HFF-Myc (cell line): ENCODE measurements around the gene RAB7B.

Experiments used
- DNase-seq: peaks from one replicate; pipeline ENCODE4 v3.0.0-alpha.2; 2011; ENCODE audit warnings: low read depth; ENCODE audit errors: extremely low read depth
- H3K4me3 ChIP-seq: replicated peaks from 2 replicates; pipeline ENCODE4 v1.5.1; 2011; ENCODE audit warnings: low read depth, mild to moderate bottlenecking, control low read depth, low read length
- TF ChIP-seq, protein P1 (sequence below): IDR thresholded peaks from 2 replicates; pipeline ENCODE4 v1.5.1; 2012; ENCODE audit warnings: mild to moderate bottlenecking, low read depth, low read length, control low read depth; ENCODE audit errors: missing control alignments

RAB7B gene

DNA sequence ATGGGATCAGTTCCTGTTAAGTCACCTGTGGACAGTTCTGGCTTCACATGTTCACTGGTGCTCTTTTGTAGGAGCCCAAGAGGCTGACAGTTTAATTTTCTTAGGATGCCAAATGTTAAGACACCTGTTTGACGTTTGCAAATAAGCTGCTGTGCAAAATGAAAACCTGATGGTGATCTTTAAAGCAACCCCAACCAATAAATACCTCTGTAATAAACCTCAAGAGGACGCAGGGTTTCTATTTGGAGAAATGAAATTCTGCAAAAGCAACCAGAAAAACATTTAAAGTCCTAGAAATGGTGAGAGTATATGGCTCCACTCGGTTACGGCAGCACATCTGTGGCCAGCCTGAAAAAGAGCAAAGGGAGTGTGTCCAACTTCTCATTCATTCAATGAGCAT lies 44.1 kb upstream of the RAB7B start:
- no peak overlapping the region for H3K4me3 ChIP-seq
- no peak for DNase-seq
- TF ChIP-seq, protein P1, sequence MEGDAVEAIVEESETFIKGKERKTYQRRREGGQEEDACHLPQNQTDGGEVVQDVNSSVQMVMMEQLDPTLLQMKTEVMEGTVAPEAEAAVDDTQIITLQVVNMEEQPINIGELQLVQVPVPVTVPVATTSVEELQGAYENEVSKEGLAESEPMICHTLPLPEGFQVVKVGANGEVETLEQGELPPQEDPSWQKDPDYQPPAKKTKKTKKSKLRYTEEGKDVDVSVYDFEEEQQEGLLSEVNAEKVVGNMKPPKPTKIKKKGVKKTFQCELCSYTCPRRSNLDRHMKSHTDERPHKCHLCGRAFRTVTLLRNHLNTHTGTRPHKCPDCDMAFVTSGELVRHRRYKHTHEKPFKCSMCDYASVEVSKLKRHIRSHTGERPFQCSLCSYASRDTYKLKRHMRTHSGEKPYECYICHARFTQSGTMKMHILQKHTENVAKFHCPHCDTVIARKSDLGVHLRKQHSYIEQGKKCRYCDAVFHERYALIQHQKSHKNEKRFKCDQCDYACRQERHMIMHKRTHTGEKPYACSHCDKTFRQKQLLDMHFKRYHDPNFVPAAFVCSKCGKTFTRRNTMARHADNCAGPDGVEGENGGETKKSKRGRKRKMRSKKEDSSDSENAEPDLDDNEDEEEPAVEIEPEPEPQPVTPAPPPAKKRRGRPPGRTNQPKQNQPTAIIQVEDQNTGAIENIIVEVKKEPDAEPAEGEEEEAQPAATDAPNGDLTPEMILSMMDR, result no peak

DNA sequence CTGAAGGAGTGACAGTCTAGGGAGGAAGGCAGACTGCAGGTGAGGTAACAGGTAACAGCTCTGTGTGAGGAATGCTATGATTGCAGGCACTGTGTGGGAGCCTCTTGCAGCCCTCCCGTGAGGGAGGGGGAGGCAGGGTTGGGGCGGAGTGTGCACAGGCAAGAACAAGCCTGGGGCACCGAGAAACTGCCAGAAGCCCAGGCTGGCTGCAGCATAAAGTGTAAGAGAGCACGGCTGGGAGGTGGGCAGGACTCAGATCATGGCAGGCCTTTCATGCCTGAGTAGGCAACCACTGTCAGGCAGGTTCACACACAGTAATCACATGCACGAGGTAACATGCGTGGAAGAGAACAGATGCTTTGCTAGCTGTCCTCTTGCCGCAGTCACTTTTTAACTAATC lies 38.4 kb upstream of the RAB7B start:
- no peak overlapping the region for H3K4me3 ChIP-seq
- no peak for DNase-seq
- TF ChIP-seq, protein P1, result no peak

DNA sequence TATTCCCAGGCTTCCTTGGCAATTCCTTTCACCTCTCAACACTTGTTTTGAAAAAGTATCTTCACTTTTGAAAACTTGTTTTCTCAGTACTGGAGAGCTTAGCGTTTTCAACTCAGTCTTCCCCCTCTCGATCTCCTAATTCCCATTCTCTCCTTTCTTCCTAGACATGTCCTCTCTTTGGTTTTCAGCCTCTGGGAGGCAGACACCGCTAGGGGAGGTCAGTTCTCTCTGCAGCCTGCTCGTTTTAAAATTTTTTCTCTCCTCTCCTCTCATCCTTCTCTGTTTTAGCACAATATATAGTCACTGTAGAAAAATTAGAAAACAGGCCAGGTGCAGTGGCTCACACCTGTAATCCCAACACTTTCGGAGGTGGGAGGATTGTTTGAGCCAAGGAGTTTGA lies 37.1 kb upstream of the RAB7B start:
- DNase-seq, result no peak
- no peak overlapping the region for H3K4me3 ChIP-seq
- TF ChIP-seq, protein P1, result no peak

DNA sequence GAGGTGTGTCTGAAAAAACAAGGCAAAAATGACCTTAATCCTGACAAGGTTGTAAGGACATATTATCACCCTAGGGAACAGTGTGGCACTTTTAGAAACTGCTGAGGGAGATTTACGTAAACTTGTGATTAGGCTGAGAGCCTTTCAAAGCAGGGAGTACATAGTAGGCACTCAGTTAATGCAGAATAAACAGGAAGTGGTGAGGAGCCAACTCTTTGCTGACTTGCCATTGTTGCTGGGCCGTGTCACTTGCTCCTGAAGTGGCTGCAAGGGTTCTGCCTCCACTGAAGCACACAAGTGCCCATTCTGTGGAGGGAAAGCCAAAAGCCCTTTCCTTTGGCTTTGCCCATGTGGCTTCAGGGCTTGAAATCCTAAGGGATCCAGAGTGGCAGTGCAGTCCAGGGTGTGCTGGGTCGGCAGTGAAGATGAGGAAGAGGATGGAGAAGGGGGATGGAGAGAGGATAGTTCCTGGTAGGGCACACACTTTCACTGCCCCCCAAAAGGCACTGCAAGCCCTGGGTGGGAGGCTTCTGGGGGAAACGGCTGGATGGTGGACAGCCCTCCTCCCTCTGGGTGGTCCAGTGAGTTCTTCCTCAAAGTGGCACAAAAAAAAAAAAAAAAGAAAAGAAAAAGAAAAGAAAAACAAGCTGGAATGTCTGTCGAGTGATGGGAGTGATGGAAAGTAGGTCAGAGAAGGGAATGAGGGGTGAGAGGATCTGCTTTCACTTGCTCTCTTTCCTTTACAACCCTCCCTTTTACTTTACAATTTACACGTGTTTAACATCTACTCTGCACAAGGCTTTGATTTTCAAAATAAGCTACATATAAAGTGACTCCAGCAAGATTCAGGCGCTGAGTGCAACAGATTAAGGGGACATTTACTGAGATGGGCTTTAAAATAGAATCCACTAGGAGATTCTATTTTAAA lies 36.1 kb upstream of the RAB7B start:
- TF ChIP-seq, protein P1, result no peak
- no peak for DNase-seq
- H3K4me3 ChIP-seq, result no peak overlapping the region

DNA sequence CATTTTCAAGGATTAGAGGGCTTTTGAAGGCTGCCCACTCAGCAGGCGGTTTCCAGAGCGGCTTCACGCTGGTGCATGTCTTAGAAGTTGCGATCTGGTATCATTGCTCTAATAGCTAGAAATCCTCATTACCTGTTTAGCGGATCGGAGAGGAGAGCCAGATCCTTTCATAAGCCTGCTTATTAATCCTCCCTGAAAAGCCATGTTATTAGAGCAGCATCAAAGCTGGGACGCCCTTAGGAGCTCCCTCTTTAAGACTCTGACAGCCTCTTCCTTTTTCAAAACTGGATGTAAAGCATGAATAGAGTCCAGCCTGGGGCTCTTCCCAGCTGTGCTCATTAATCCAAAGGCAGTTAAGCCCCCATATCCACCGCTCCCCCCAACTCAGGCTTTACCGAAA lies 34.4 kb upstream of the RAB7B start:
- no peak overlapping the region for H3K4me3 ChIP-seq
- TF ChIP-seq, protein P1, result no peak
- no peak for DNase-seq

DNA sequence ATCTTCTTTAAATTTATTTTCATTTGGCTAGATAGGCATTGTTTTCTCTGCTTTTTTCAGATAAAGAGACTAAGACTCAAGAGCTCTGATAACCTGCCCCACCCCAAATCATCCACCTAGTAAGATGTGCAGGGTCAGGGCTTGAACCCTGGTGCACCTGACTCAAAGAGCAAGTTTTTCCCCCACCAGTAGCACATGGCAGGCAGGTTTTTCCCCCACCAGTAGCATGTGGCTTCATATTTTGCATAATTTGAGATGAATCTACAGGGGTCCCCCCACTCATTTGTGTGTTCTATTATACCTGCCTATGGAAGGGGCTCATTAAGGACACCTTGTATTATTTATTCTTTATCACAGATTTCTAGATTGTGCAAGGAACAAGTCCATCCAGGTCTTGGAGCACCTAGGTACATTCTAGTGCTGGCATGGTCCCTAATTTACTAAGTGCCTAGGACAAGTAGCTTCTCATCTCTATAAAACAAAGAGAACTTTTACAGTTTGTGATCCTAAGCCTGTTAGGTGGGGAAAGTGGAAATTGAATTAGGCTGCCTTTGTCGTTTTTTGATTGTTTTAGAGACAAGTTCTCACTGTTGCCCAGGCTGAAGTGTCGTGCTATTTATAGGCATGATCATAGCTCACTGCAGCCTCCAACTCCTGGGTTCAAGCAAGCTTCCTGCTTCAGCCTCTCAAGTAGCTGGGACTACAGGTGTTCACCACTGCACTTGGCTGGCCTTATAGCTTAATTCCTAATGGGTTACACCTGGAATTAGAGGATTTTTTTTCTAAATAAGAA lies 33.7 kb upstream of the RAB7B start:
- no peak for DNase-seq
- no peak overlapping the region for H3K4me3 ChIP-seq
- TF ChIP-seq, protein P1, result no peak
